HepG2 (cell line): ENCODE results near the gene PLIN3. TPM values are rescaled to one million over a fixed set of nuclear protein-coding genes. Genes with fewer than 3 reads are reported as not detected.
A peak's percentile ranks its signal among the peaks of the same experiment; 100 is the strongest.

Experiments used
- ATAC-seq: fragments of 200-7000 bp; cut with Tn5 transposase; 3 replicates; pipeline ENCODE4 v1.9.1; 2020; ENCODE audit warnings: mild to moderate bottlenecking, moderate library complexity
- BruUV-seq: library from RNA; stranded (reverse); fragments of 400-500 nt; replicated peaks from 2 replicates; lab custom pipeline; 2021; lab: Mats Ljungman, UMichigan
- CTCF ChIA-PET: fragments of 300-600 bp; formaldehyde crosslinking; extraction: SDS; loops from one replicate; lab custom pipeline; 2021; ENCODE audit warnings: low total read pairs, inconsistent platforms, low intra/inter-chr PET ratio; lab: Yijun Ruan, JAX
- POLR2A ChIA-PET: fragments of 350-600 bp; sonication (Branson Sonifier 250); formaldehyde crosslinking; loops from one replicate; lab custom pipeline; 2020; ENCODE audit warnings: antibody characterized with exemption, inconsistent platforms; lab: Yijun Ruan, JAX
- DNase-seq: peaks from one replicate; pipeline ENCODE4 v3.0.0-alpha.2; 2015; ENCODE audit warnings: low spot score
- FAIRE-seq: peaks from 3 replicates; lab custom pipeline; 2011; peaks lifted over from hg19 to GRCh38; lab: Jason Lieb, UNC
- H2AFZ ChIP-seq: one replicate; pipeline ENCODE4 v1.6.1; 2011; ENCODE audit warnings: low read length, inconsistent platforms
- H3K27ac ChIP-seq: fragments of 300-600 bp; 3 replicates; pipeline ENCODE4 v1.8.0; 2011; ENCODE audit warnings: mixed run types, mild to moderate bottlenecking, mixed read lengths, low read length, inconsistent platforms; ENCODE audit not compliant: insufficient read depth; ENCODE audit errors: extremely low read length
- H3K27me3 ChIP-seq, 2 experiments: fragments of 200-600 bp in 1 of 2; 2 replicates in 1 of 2; 3 replicates in 1 of 2; pipeline versions ENCODE4 v1.6.0 to v1.8.0; 2011; ENCODE audit warnings: low read length in 2 of 2, mild to moderate bottlenecking in 2 of 2, moderate library complexity in 2 of 2, inconsistent platforms in 1 of 2; ENCODE audit not compliant: insufficient read depth in 2 of 2, control insufficient read depth in 1 of 2
- H3K36me3 ChIP-seq, 2 experiments: fragments of 200-600 bp in 1 of 2; replicated peaks in 1 of 2; 2 replicates in 1 of 2; 3 replicates in 1 of 2; pipeline versions ENCODE4 v1.5.1 to v1.8.0; 2011; ENCODE audit warnings: low read length in 2 of 2, inconsistent platforms in 1 of 2; ENCODE audit not compliant: insufficient read depth in 2 of 2, control insufficient read depth in 1 of 2
- H3K4me1 ChIP-seq: 2 replicates; pipeline ENCODE4 v1.5.1; 2012; ENCODE audit warnings: low read length, inconsistent platforms; ENCODE audit not compliant: insufficient read depth
- H3K4me2 ChIP-seq: 2 replicates; pipeline ENCODE4 v1.6.0; 2011; ENCODE audit warnings: low read depth, low read length, inconsistent platforms
- H3K4me3 ChIP-seq, 3 experiments: fragments of 200-600 bp in 1 of 3; sonication (generic), shearing (Covaris generic) in 1 of 3; replicated peaks in 1 of 3; 2 replicates each; pipeline ENCODE4 v1.5.1; 2011 to 2016; ENCODE audit warnings: low read length in 3 of 3, inconsistent platforms in 2 of 3, low read depth in 2 of 3, mild to moderate bottlenecking in 2 of 3, control low read depth in 1 of 3, mixed read lengths in 1 of 3; ENCODE audit not compliant: insufficient read depth in 1 of 3
- H3K79me2 ChIP-seq: one replicate; pipeline ENCODE4 v1.6.1; 2011; ENCODE audit warnings: low read length, inconsistent platforms; ENCODE audit not compliant: insufficient read depth
- H3K9ac ChIP-seq: 2 replicates; pipeline ENCODE4 v1.6.0; 2011; ENCODE audit warnings: mild to moderate bottlenecking, low read depth, low read length, inconsistent platforms; ENCODE audit not compliant: insufficient read depth
- H3K9me3 ChIP-seq: 2 replicates; pipeline ENCODE4 v1.5.1; 2012; ENCODE audit warnings: mild to moderate bottlenecking, low read length
- H4K20me1 ChIP-seq: 2 replicates; pipeline ENCODE4 v1.6.0; 2011; ENCODE audit warnings: inconsistent platforms, mild to moderate bottlenecking, low read length, moderate library complexity; ENCODE audit not compliant: insufficient read depth
- HOXA3 ChIP-seq: sonication (generic); formaldehyde crosslinking; IDR thresholded peaks from 2 replicates; pipeline ENCODE4 v1.5.0; 2020; ENCODE audit warnings: missing genetic modification reagents
- IRF2 ChIP-seq: IDR thresholded peaks from 2 replicates; pipeline ENCODE4 v1.6.1; 2018; ENCODE audit warnings: missing genetic modification reagents, missing compliant biosample characterization
- MTA1 ChIP-seq: sonication (generic); formaldehyde crosslinking; IDR thresholded peaks from 2 replicates; pipeline ENCODE4 v1.4.0; 2020; ENCODE audit warnings: missing genetic modification reagents, mild to moderate bottlenecking, borderline replicate concordance
- RAD21 ChIP-seq: fragments of 450-650 bp; formaldehyde crosslinking; IDR thresholded peaks from 2 replicates; pipeline ENCODE4 v1.5.0; 2020; ENCODE audit warnings: mild to moderate bottlenecking
- RAD51 ChIP-seq: fragments of 450-650 bp; IDR thresholded peaks from 2 replicates; pipeline ENCODE4 v1.6.1; 2016; ENCODE audit warnings: borderline replicate concordance
- SMC3 ChIP-seq: IDR thresholded peaks from 2 replicates; pipeline ENCODE4 v1.6.1; 2011; ENCODE audit warnings: low read length, improper control_type of control experiment
- STAG1 ChIP-seq: sonication (generic); formaldehyde crosslinking; IDR thresholded peaks from 2 replicates; pipeline ENCODE4 v1.4.0; 2020; ENCODE audit warnings: missing genetic modification reagents
- XRCC5 ChIP-seq: fragments of 200-400 bp; formaldehyde crosslinking; optimal IDR thresholded peaks from 2 replicates; pipeline ENCODE3; 2017; ENCODE audit warnings: mild to moderate bottlenecking, low read length
- ZNF784 ChIP-seq: sonication (generic); formaldehyde crosslinking; IDR thresholded peaks from 2 replicates; pipeline ENCODE4 v1.5.1; 2020; ENCODE audit warnings: missing genetic modification reagents, mild to moderate bottlenecking, borderline replicate concordance
- WGBS: methylation state at CpG from one replicate; pipeline ENCODE4 v1.1.6; 2017; ENCODE audit warnings: low lambda C conversion rate; 5-methylcytosine and 5-hydroxymethylcytosine counted together
- in situ Hi-C: cut with HindIII; loops from 2 replicates; pipeline ENCODE4 v1.10.0; 2017; ENCODE audit warnings: low pct_unique_long_range_greater_than_20kb; ENCODE audit not compliant: extremely low pct_ligation_motif_present
- intact Hi-C: fragments of 100-400 bp; cut with micrococcal nuclease; formaldehyde crosslinking; loops from one replicate; pipeline ENCODE4 v1.10.0; 2022; ENCODE audit not compliant: unreplicated experiment
- polyA plus RNA-seq, 8 experiments: library from polyadenylated mRNA; depleted of rRNA in 3 of 8; stranded (reverse) in 7 of 8; unstranded in 1 of 8; fragments of >200 nt; fragmentation: Illumina TruSeq in 4 of 8; extraction: Trizol in 4 of 8; gene quantifications; 2 replicates each; pipeline versions ENCODE4 v1.2.1 to v1.2.3, GENCODE V29; 2011 to 2016; ENCODE audit warnings: low read depth in 4 of 8, missing spikeins in 1 of 8, mixed read lengths in 1 of 8; ENCODE audit not compliant: insufficient read depth in 1 of 8
- total RNA-seq, 5 experiments: library from RNA; depleted of rRNA; stranded (reverse); fragments of >200 nt; fragmentation: Illumina TruSeq; extraction: Trizol; gene quantifications; 2 replicates each; pipeline ENCODE4 v1.2.3, GENCODE V29; 2016; ENCODE audit warnings: low read depth in 1 of 5
- TF ChIP-seq, protein P1 (sequence below): sonication (generic); formaldehyde crosslinking; IDR thresholded peaks from 2 replicates; pipeline ENCODE4 v1.5.0; 2020; ENCODE audit warnings: missing genetic modification reagents, mild to moderate bottlenecking, borderline replicate concordance
- TF ChIP-seq, protein P2 (sequence below): sonication (generic); formaldehyde crosslinking; IDR thresholded peaks from 2 replicates; pipeline ENCODE4 v1.4.0; 2020; ENCODE audit warnings: missing genetic modification reagents, mild to moderate bottlenecking, borderline replicate concordance
- TF ChIP-seq, protein P3 (sequence below): IDR thresholded peaks from 2 replicates; pipeline ENCODE4 v1.4.0; 2020; ENCODE audit warnings: mild to moderate bottlenecking, missing genetic modification reagents
- TF ChIP-seq, protein P4 (sequence below): IDR thresholded peaks from 2 replicates; pipeline ENCODE4 v1.6.1; 2016; ENCODE audit warnings: low read depth

The PLIN3 gene
- total and polyA plus RNA-seq, 2 of the 13 experiments (the other 11 are each of a cell fraction or from before 2014, with no cell fraction given), result 49.3 to 57.9 TPM

GRCh38 chr19:4829001-4829712 lies 38.3 kb downstream of the PLIN3 start:
- FAIRE-seq (peak; percentile 85), ATAC-seq (peak; percentile 73), DNase-seq (peak; percentile 74)
- H3K4me2 ChIP-seq, result peak overlapping the region; percentile 56
- 33% methylated on average over 16 of the region's 16 CpGs for WGBS
- H3K4me3 ChIP-seq, result peak overlapping the region in 2 of 3 experiments; percentile 19 to 28; a peak in 1 of 6 replicates
- no peaks in the 10 kb centered on the region for H4K20me1 ChIP-seq
- BruUV-seq, result no TSS peak
- no peaks in the 10 kb centered on the region for H3K36me3 ChIP-seq
- POLR2A ChIA-PET, result interaction anchor here (0.6 to 1.9 kb wide), 4 partner anchors 13 to 20 kb away, joined by 3 to 6 read pairs (median 4); no protein-coding TSS in a partner anchor
- intact Hi-C loops (loop anchor here (1.0 kb wide), 1 partner anchor 16 kb away; no protein-coding TSS in a partner anchor), in situ Hi-C loops (no loop called here)
- H3K27me3 ChIP-seq, result no peaks in the 10 kb centered on the region
- H3K9me3 ChIP-seq, result no peaks in the 10 kb centered on the region
- H2AFZ ChIP-seq, result no peak overlapping the region
- peaks cover 27% of the 10 kb centered on the region for H3K4me1 ChIP-seq
- H3K79me2 ChIP-seq, result peaks cover 12% of the 10 kb centered on the region
- no peak overlapping the region for H3K9ac ChIP-seq
- CTCF ChIA-PET, result interaction anchor here (1.7 to 2.3 kb wide), 2 partner anchors 16 to 19 kb away, joined by 6 to 14 read pairs; no protein-coding TSS in a partner anchor
- H3K27ac ChIP-seq, result peak overlapping the region; percentile 47
- TF ChIP-seq RAD21 (CRISPR knock-in tag) (0 out of 2 replicates have a peak, but pooled peaks have one; percentile 17), HOXA3 (CRISPR knock-in tag) (peak; percentile 35; the same call in 1 of the 2 replicates), MTA1 (CRISPR knock-in tag) (0 out of 2 replicates have a peak, but pooled peaks have one; percentile 27), IRF2 (CRISPR knock-in tag) (0 out of 2 replicates have a peak, but pooled peaks have one; percentile 25), XRCC5 (peak; percentile 35), RAD51 (peak; percentile 8; the same call in 1 of the 2 replicates), ZNF784 (CRISPR knock-in tag) (no peak), SMC3 (peak; percentile 41; the same call in 1 of the 2 replicates), STAG1 (peak; percentile 47)
- TF ChIP-seq, protein P1, sequence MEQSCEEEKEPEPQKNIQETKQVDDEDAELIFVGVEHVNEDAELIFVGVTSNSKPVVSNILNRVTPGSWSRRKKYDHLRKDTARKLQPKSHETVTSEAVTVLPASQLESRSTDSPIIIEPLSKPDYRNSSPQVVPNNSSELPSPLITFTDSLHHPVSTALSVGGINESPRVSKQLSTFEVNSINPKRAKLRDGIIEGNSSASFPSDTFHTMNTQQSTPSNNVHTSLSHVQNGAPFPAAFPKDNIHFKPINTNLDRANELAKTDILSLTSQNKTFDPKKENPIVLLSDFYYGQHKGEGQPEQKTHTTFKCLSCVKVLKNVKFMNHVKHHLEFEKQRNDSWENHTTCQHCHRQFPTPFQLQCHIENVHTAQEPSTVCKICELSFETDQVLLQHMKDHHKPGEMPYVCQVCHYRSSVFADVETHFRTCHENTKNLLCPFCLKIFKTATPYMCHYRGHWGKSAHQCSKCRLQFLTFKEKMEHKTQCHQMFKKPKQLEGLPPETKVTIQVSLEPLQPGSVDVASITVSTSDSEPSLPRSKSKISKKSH (CRISPR knock-in tag), result no peak
- TF ChIP-seq, protein P2, sequence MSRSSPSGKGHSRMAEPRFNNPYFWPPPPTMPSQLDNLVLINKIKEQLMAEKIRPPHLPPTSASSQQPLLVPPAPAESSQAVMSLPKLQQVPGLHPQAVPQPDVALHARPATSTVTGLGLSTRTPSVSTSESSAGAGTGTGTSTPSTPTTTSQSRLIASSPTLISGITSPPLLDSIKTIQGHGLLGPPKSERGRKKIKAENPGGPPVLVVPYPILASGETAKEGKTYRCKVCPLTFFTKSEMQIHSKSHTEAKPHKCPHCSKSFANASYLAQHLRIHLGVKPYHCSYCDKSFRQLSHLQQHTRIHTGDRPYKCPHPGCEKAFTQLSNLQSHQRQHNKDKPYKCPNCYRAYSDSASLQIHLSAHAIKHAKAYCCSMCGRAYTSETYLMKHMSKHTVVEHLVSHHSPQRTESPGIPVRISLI (CRISPR knock-in tag), result 0 out of 2 replicates have a peak, but pooled peaks have one; percentile 39
- TF ChIP-seq, protein P3, sequence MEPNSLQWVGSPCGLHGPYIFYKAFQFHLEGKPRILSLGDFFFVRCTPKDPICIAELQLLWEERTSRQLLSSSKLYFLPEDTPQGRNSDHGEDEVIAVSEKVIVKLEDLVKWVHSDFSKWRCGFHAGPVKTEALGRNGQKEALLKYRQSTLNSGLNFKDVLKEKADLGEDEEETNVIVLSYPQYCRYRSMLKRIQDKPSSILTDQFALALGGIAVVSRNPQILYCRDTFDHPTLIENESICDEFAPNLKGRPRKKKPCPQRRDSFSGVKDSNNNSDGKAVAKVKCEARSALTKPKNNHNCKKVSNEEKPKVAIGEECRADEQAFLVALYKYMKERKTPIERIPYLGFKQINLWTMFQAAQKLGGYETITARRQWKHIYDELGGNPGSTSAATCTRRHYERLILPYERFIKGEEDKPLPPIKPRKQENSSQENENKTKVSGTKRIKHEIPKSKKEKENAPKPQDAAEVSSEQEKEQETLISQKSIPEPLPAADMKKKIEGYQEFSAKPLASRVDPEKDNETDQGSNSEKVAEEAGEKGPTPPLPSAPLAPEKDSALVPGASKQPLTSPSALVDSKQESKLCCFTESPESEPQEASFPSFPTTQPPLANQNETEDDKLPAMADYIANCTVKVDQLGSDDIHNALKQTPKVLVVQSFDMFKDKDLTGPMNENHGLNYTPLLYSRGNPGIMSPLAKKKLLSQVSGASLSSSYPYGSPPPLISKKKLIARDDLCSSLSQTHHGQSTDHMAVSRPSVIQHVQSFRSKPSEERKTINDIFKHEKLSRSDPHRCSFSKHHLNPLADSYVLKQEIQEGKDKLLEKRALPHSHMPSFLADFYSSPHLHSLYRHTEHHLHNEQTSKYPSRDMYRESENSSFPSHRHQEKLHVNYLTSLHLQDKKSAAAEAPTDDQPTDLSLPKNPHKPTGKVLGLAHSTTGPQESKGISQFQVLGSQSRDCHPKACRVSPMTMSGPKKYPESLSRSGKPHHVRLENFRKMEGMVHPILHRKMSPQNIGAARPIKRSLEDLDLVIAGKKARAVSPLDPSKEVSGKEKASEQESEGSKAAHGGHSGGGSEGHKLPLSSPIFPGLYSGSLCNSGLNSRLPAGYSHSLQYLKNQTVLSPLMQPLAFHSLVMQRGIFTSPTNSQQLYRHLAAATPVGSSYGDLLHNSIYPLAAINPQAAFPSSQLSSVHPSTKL (CRISPR knock-in tag), result 0 out of 2 replicates have a peak, but pooled peaks have one; percentile 15
- TF ChIP-seq, protein P4, sequence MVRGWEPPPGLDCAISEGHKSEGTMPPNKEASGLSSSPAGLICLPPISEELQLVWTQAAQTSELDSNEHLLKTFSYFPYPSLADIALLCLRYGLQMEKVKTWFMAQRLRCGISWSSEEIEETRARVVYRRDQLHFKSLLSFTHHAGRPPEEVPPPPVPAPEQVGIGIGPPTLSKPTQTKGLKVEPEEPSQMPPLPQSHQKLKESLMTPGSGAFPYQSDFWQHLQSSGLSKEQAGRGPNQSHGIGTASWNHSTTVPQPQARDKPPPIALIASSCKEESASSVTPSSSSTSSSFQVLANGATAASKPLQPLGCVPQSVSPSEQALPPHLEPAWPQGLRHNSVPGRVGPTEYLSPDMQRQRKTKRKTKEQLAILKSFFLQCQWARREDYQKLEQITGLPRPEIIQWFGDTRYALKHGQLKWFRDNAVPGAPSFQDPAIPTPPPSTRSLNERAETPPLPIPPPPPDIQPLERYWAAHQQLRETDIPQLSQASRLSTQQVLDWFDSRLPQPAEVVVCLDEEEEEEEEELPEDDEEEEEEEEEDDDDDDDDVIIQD, result peak; percentile 66; the same call in 1 of the 2 replicates
